SK-N-DZ (cell line): ENCODE results near the gene PACSIN2.

ENCODE experiments used
- DNase-seq: peaks from one replicate; pipeline ENCODE4 v3.0.0-alpha.2; 2015; ENCODE audit warnings: low spot score

PACSIN2 gene

GRCh38 chr22:42907404-42908373, 107.3 kb downstream of the PACSIN2 start:
- DNase-seq, result no peak

GRCh38 chr22:42906605-42907348, 108.2 kb downstream of the PACSIN2 start:
- no peak for DNase-seq

- DNase-seq, result no peak
Measured at GRCh38 chr22:42905702-42906183, 109.2 kb downstream of the PACSIN2 start.

GRCh38 chr22:42905217-42905616, 109.7 kb downstream of the PACSIN2 start:
- DNase-seq, result no peak

- DNase-seq, result no peak
Measured at GRCh38 chr22:42904050-42904449, 110.9 kb downstream of the PACSIN2 start.

GRCh38 chr22:42902875-42903510, 112.0 kb downstream of the PACSIN2 start:
- no peak for DNase-seq

- DNase-seq, result no peak
Measured at GRCh38 chr22:42901790-42902508, 113.0 kb downstream of the PACSIN2 start.

- no peak for DNase-seq
Measured at GRCh38 chr22:42897960-42898359, 117.0 kb downstream of the PACSIN2 start.

- DNase-seq, result no peak
Measured at GRCh38 chr22:42895541-42895981, 119.4 kb downstream of the PACSIN2 start.

- DNase-seq, result no peak
Measured at GRCh38 chr22:42895087-42895486, 119.9 kb downstream of the PACSIN2 start.

- DNase-seq, result no peak
Measured at GRCh38 chr22:42893371-42894150, 121.4 kb downstream of the PACSIN2 start.

GRCh38 chr22:42892571-42893316, 122.2 kb downstream of the PACSIN2 start:
- no peak for DNase-seq

GRCh38 chr22:42892156-42892555, 122.8 kb downstream of the PACSIN2 start:
- no peak for DNase-seq

- DNase-seq, result no peak
Measured at GRCh38 chr22:42891696-42892095, 123.3 kb downstream of the PACSIN2 start.

GRCh38 chr22:42891008-42891407, 123.9 kb downstream of the PACSIN2 start:
- no peak for DNase-seq

- DNase-seq, result no peak
Measured at GRCh38 chr22:42889304-42889703, 125.6 kb downstream of the PACSIN2 start.

GRCh38 chr22:42887523-42888507, 127.1 kb downstream of the PACSIN2 start:
- no peak for DNase-seq

- DNase-seq, result no peak
Measured at GRCh38 chr22:42887120-42887519, 127.8 kb downstream of the PACSIN2 start.
